ENCODE data around the gene PLIN1. TPM values are rescaled to one million over a fixed set of nuclear protein-coding genes. Genes with fewer than 3 reads are reported as not detected.

Gene PLIN1
- total RNA-seq: 1 to 10 TPM in 2 of 3 donors, under 1 TPM in 1; 0.77 to 8.1 (median 5.2) TPM
- long read RNA-seq, donor 1, partial matches to known transcripts: 6 of 13 reads
- long read RNA-seq, donor 1, other reads (novel, unspliced or antisense): 3 of 13 reads
- long read RNA-seq, donor 2: 0 reads

- DNase-seq (no peak), ATAC-seq (no peak)
- intact Hi-C loops (cut with DNase I, micrococcal nuclease): no loop called here
- H3K36me3 ChIP-seq (ENCODE audit: low read depth): no peaks in the 10 kb centered on the region
- no peak within 1 kb of the TSS for H3K4me3 ChIP-seq
- H3K9me3 ChIP-seq: no peaks in the 10 kb centered on the region
- H3K4me1 ChIP-seq (ENCODE audit: low read depth): peaks cover 22% of the 10 kb centered on the region
- no peak for TF ChIP-seq CTCF (IDR thresholded peaks at IDR 0.05)
Observed at GRCh38 chr15:89679212-89679611, at the start of gene PLIN1. PLIN1 (minus strand) TSS chr15:89679367; CDS start chr15:89677489, 1,878 bp downstream.

GRCh38 chr15:89728254-89728653 is 49.1 kb upstream of the PLIN1 start:
- intact Hi-C loops (cut with DNase I, micrococcal nuclease): no loop called here
- no peaks in the 10 kb centered on the region for H3K4me1 ChIP-seq (ENCODE audit: low read depth)
- H3K36me3 ChIP-seq (ENCODE audit: low read depth): no peaks in the 10 kb centered on the region
- H3K4me3 ChIP-seq: no peak overlapping the region
- DNase-seq: no peak
- no peaks in the 10 kb centered on the region for H3K9me3 ChIP-seq
- TF ChIP-seq CTCF (IDR thresholded peaks at IDR 0.05): no peak
- peak; percentile 25 for ATAC-seq

- no peak for ATAC-seq
- H3K9me3 ChIP-seq: no peaks in the 10 kb centered on the region
- DNase-seq: no peak
- H3K36me3 ChIP-seq (ENCODE audit: low read depth): no peaks in the 10 kb centered on the region
- H3K4me1 ChIP-seq (ENCODE audit: low read depth): no peaks in the 10 kb centered on the region
- no peak for TF ChIP-seq CTCF (IDR thresholded peaks at IDR 0.05)
- no peak overlapping the region for H3K4me3 ChIP-seq
- intact Hi-C loops (cut with DNase I, micrococcal nuclease): no loop called here
Observed at GRCh38 chr15:89725064-89725463, 45.9 kb upstream of the PLIN1 start.

GRCh38 chr15:89724621-89725020 is 45.5 kb upstream of the PLIN1 start:
- no peak for DNase-seq
- ATAC-seq: no peak
- no peaks in the 10 kb centered on the region for H3K36me3 ChIP-seq (ENCODE audit: low read depth)
- no peaks in the 10 kb centered on the region for H3K4me1 ChIP-seq (ENCODE audit: low read depth)
- H3K9me3 ChIP-seq: no peaks in the 10 kb centered on the region
- intact Hi-C loops (cut with DNase I, micrococcal nuclease): no loop called here
- no peak for TF ChIP-seq CTCF (IDR thresholded peaks at IDR 0.05)
- no peak overlapping the region for H3K4me3 ChIP-seq

GRCh38 chr15:89723031-89723430 is 43.9 kb upstream of the PLIN1 start:
- H3K4me3 ChIP-seq: no peak overlapping the region
- no peaks in the 10 kb centered on the region for H3K4me1 ChIP-seq (ENCODE audit: low read depth)
- DNase-seq (no peak), ATAC-seq (no peak)
- intact Hi-C loops (cut with DNase I, micrococcal nuclease): no loop called here
- no peaks in the 10 kb centered on the region for H3K9me3 ChIP-seq
- no peak for TF ChIP-seq CTCF (IDR thresholded peaks at IDR 0.05)
- H3K36me3 ChIP-seq (ENCODE audit: low read depth): no peaks in the 10 kb centered on the region

GRCh38 chr15:89714775-89715174 is 35.6 kb upstream of the PLIN1 start:
- H3K9me3 ChIP-seq: no peaks in the 10 kb centered on the region
- DNase-seq (no peak), ATAC-seq (no peak)
- H3K4me3 ChIP-seq: no peak overlapping the region
- intact Hi-C loops (cut with DNase I, micrococcal nuclease): no loop called here
- no peaks in the 10 kb centered on the region for H3K36me3 ChIP-seq (ENCODE audit: low read depth)
- TF ChIP-seq CTCF (IDR thresholded peaks at IDR 0.05): no peak
- H3K4me1 ChIP-seq (ENCODE audit: low read depth): no peaks in the 10 kb centered on the region
